ENCODE results near the gene LAMA3. TPM values are rescaled to one million over a fixed set of nuclear protein-coding genes. Genes with fewer than 3 reads are reported as not detected.

The LAMA3 gene
- total RNA-seq, 2 donors from 2014 or later = 0.19 TPM; not detected in 1

GRCh38 chr18:23902396-23902795, 213.1 kb downstream of the LAMA3 start:
- Mint-ChIP-seq H3K4me1 (ENCODE audit: low read depth) (peaks cover 6% of the 10 kb centered on the region), H3K4me3 (no peak overlapping the region), H3K9me3 (no peaks in the 10 kb centered on the region), H3K36me3 (ENCODE audit: insufficient read depth in 2 of 2) (no peaks in the 10 kb centered on the region), H3K27ac (no peak overlapping the region), H3K27me3 (ENCODE audit: low read depth) (no peaks in the 10 kb centered on the region)
- ATAC-seq (replicated peaks in 1 of 2) = no peak
- no peak for DNase-seq

DNA sequence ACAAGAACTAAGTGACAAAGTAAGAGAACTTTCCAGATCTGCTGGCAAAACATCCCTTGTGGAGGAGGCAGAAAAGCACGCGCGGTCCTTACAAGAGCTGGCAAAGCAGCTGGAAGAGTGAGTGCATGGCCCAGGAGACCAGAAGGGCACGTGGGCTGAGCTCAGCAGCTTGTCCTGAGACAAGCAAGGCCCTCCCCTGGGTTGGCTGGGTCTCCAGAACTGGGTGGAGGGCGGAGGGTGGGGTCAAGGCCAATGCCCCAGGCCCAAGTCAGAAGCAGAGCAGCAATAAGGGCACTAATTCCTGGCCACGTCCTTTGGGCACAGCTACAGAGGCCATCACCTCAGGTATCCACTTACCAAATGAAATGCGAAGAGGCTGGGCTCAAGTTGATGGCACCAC, 214.7 kb downstream of the LAMA3 start:
- no peak overlapping the region for H3K27ac Mint-ChIP-seq

DNA sequence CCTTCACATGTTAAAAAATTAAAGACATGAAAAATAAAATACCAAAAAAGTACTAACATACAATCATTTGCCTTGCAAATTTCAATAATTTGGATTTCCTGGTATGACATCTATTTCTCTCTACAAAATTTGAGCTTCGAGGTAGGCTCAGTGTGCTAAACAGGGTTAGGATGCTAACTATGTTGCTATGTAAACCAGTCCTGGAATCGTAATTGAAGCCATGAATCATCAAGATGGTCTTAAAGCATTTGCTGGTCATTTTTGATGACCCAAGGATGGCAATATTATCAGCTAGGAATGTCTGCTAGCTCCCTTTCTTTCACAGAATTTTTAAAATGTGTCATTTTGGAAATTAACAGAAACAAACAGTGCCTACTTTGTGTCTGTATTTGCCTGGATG, 217.4 kb downstream of the LAMA3 start:
- Mint-ChIP-seq H3K9me3 (no peaks in the 10 kb centered on the region), H3K4me3 (no peak overlapping the region), H3K36me3 (ENCODE audit: insufficient read depth in 2 of 2) (no peaks in the 10 kb centered on the region), H3K27me3 (ENCODE audit: low read depth) (no peaks in the 10 kb centered on the region), H3K27ac (no peak overlapping the region), H3K4me1 (ENCODE audit: low read depth) (no peaks in the 10 kb centered on the region)
- no peak for DNase-seq
- ATAC-seq (replicated peaks in 1 of 2) = no peak

More for the DNA sequence above, 214.7 kb downstream of the LAMA3 start:
- H3K36me3 Mint-ChIP-seq (ENCODE audit: insufficient read depth in 2 of 2) = no peaks in the 10 kb centered on the region
- ATAC-seq (replicated peaks in 1 of 2) (no peak), DNase-seq (no peak)
- no peaks in the 10 kb centered on the region for H3K27me3 Mint-ChIP-seq (ENCODE audit: low read depth)
- no peak overlapping the region for H3K4me3 Mint-ChIP-seq
- H3K9me3 Mint-ChIP-seq = no peaks in the 10 kb centered on the region
- H3K4me1 Mint-ChIP-seq (ENCODE audit: low read depth) = peaks cover 6% of the 10 kb centered on the region

GRCh38 chr18:23908827-23909226, 219.6 kb downstream of the LAMA3 start:
- Mint-ChIP-seq H3K4me3 (no peak overlapping the region), H3K27me3 (ENCODE audit: low read depth) (no peaks in the 10 kb centered on the region), H3K4me1 (ENCODE audit: low read depth) (no peaks in the 10 kb centered on the region), H3K27ac (no peak overlapping the region), H3K36me3 (ENCODE audit: insufficient read depth in 2 of 2) (no peaks in the 10 kb centered on the region), H3K9me3 (no peaks in the 10 kb centered on the region)
- no peak for DNase-seq
- no peak for ATAC-seq (replicated peaks in 1 of 2)

GRCh38 chr18:23910032-23910431, 220.8 kb downstream of the LAMA3 start:
- no peak for DNase-seq
- H3K9me3 Mint-ChIP-seq = no peaks in the 10 kb centered on the region
- H3K36me3 Mint-ChIP-seq (ENCODE audit: insufficient read depth in 2 of 2) = no peaks in the 10 kb centered on the region
- H3K4me1 Mint-ChIP-seq (ENCODE audit: low read depth) = no peaks in the 10 kb centered on the region
- ATAC-seq (replicated peaks in 1 of 2) = no peak
- H3K27me3 Mint-ChIP-seq (ENCODE audit: low read depth) = no peaks in the 10 kb centered on the region
- no peak overlapping the region for H3K27ac Mint-ChIP-seq
- H3K4me3 Mint-ChIP-seq = no peak overlapping the region

GRCh38 chr18:23912356-23912755, 223.1 kb downstream of the LAMA3 start:
- Mint-ChIP-seq H3K36me3 (ENCODE audit: insufficient read depth in 2 of 2) (no peaks in the 10 kb centered on the region), H3K27ac (no peak overlapping the region), H3K27me3 (ENCODE audit: low read depth) (no peaks in the 10 kb centered on the region), H3K9me3 (no peaks in the 10 kb centered on the region), H3K4me1 (ENCODE audit: low read depth) (no peaks in the 10 kb centered on the region), H3K4me3 (no peak overlapping the region)
- ATAC-seq (replicated peaks in 1 of 2) = no peak
- DNase-seq = no peak

DNA sequence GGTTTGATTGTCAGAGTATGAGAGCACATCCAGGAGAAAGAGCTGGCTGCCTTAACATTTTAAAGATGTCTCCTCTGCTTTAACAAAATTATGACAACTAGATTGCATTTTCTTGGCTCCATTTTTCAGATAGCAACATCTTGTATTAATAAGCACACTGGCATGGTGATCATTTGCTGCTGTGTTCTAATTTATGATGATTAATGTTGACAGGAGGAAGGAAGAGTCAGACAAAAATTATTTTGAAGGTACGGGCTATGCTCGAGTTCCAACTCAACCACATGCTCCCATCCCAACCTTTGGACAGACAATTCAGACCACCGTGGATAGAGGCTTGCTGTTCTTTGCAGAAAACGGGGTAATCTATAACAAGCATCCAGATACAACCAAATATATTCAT, 227.1 kb downstream of the LAMA3 start:
- H3K27me3 Mint-ChIP-seq (ENCODE audit: low read depth) = peaks cover 9% of the 10 kb centered on the region
- DNase-seq (no peak), ATAC-seq (replicated peaks in 1 of 2) (no peak)
- H3K4me1 Mint-ChIP-seq (ENCODE audit: low read depth) = peaks cover 13% of the 10 kb centered on the region
- H3K27ac Mint-ChIP-seq = no peak overlapping the region
- H3K4me3 Mint-ChIP-seq = no peak overlapping the region
- no peaks in the 10 kb centered on the region for H3K36me3 Mint-ChIP-seq (ENCODE audit: insufficient read depth in 2 of 2)
- no peaks in the 10 kb centered on the region for H3K9me3 Mint-ChIP-seq

GRCh38 chr18:23918395-23919032, 229.3 kb downstream of the LAMA3 start:
- H3K4me1 Mint-ChIP-seq (ENCODE audit: low read depth) = peaks cover 19% of the 10 kb centered on the region
- peak; percentile 78 for DNase-seq
- no peak overlapping the region for H3K4me3 Mint-ChIP-seq
- no peak overlapping the region for H3K27ac Mint-ChIP-seq
- H3K27me3 Mint-ChIP-seq (ENCODE audit: low read depth) = peaks cover 9% of the 10 kb centered on the region
- H3K9me3 Mint-ChIP-seq = no peaks in the 10 kb centered on the region
- no peaks in the 10 kb centered on the region for H3K36me3 Mint-ChIP-seq (ENCODE audit: insufficient read depth in 2 of 2)
- peak; percentile 72 to 77 for ATAC-seq (replicated peaks in 1 of 2)

GRCh38 chr18:23920054-23920453, 230.8 kb downstream of the LAMA3 start:
- no peaks in the 10 kb centered on the region for H3K9me3 Mint-ChIP-seq
- no peak for DNase-seq
- no peaks in the 10 kb centered on the region for H3K36me3 Mint-ChIP-seq (ENCODE audit: insufficient read depth in 2 of 2)
- ATAC-seq (replicated peaks in 1 of 2) = peak in 1 of 2 donors; percentile 56
- no peak overlapping the region for H3K27ac Mint-ChIP-seq
- H3K4me3 Mint-ChIP-seq = no peak overlapping the region
- H3K27me3 Mint-ChIP-seq (ENCODE audit: low read depth) = peaks cover 9% of the 10 kb centered on the region
- peaks cover 19% of the 10 kb centered on the region for H3K4me1 Mint-ChIP-seq (ENCODE audit: low read depth)

- no peak for DNase-seq
- peaks cover 9% of the 10 kb centered on the region for H3K27me3 Mint-ChIP-seq (ENCODE audit: low read depth)
- no peak for ATAC-seq (replicated peaks in 1 of 2)
- H3K4me3 Mint-ChIP-seq = no peak overlapping the region
- H3K4me1 Mint-ChIP-seq (ENCODE audit: low read depth) = peaks cover 19% of the 10 kb centered on the region
- H3K9me3 Mint-ChIP-seq = no peaks in the 10 kb centered on the region
- H3K36me3 Mint-ChIP-seq (ENCODE audit: insufficient read depth in 2 of 2) = no peaks in the 10 kb centered on the region
- no peak overlapping the region for H3K27ac Mint-ChIP-seq
Measured at GRCh38 chr18:23921716-23922285, 232.5 kb downstream of the LAMA3 start.

GRCh38 chr18:23922939-23923338, 233.7 kb downstream of the LAMA3 start:
- Mint-ChIP-seq H3K4me1 (ENCODE audit: low read depth) (peaks cover 19% of the 10 kb centered on the region), H3K9me3 (no peaks in the 10 kb centered on the region), H3K4me3 (no peak overlapping the region), H3K36me3 (ENCODE audit: insufficient read depth in 2 of 2) (no peaks in the 10 kb centered on the region), H3K27ac (no peak overlapping the region), H3K27me3 (ENCODE audit: low read depth) (peaks cover 9% of the 10 kb centered on the region)
- DNase-seq = no peak
- peak; percentile 15 to 48 for ATAC-seq (replicated peaks in 1 of 2)

DNA sequence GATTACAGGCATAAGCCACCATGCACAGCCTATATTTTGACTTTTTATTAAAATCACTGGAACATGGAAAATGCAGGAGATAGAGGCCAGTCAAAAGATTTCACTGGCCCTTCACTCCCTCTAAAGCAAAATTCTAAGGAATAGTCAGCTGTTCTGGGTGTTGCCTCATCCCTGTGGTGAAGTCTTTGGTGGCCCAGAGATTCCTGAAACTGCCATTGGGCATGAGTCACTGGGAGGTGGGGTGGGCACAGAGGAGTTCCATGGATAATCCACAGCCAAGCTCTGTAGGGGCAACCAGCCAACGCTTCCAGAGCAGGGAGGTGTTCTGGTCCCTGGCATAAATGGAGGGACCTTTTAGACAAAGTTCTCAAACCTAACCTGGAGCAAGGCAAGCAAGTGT, 235.6 kb downstream of the LAMA3 start:
- ATAC-seq (replicated peaks in 1 of 2) (no peak), DNase-seq (no peak)
- peaks cover 24% of the 10 kb centered on the region for H3K4me1 Mint-ChIP-seq (ENCODE audit: low read depth)
- no peaks in the 10 kb centered on the region for H3K36me3 Mint-ChIP-seq (ENCODE audit: insufficient read depth in 2 of 2)
- H3K4me3 Mint-ChIP-seq = no peak overlapping the region
- H3K9me3 Mint-ChIP-seq = no peaks in the 10 kb centered on the region
- peaks cover 5% of the 10 kb centered on the region for H3K27me3 Mint-ChIP-seq (ENCODE audit: low read depth)
- no peak overlapping the region for H3K27ac Mint-ChIP-seq

- H3K27ac Mint-ChIP-seq = no peak overlapping the region
Measured at GRCh38 chr18:23926571-23926970, 237.3 kb downstream of the LAMA3 start.

More at GRCh38 chr18:23926571-23926970, 237.3 kb downstream of the LAMA3 start:
- H3K4me3 Mint-ChIP-seq = no peak overlapping the region
- H3K36me3 Mint-ChIP-seq (ENCODE audit: insufficient read depth in 2 of 2) = no peaks in the 10 kb centered on the region
- DNase-seq = no peak
- peaks cover 25% of the 10 kb centered on the region for H3K4me1 Mint-ChIP-seq (ENCODE audit: low read depth)
- ATAC-seq (replicated peaks in 1 of 2) = no peak
- H3K27me3 Mint-ChIP-seq (ENCODE audit: low read depth) = no peaks in the 10 kb centered on the region
- H3K9me3 Mint-ChIP-seq = no peaks in the 10 kb centered on the region

All from activated T-cell treated with anti-CD3 and anti-CD28 coated beads, Interleukin-2, amount 50 U/mL, for 72 hours (primary cell).